Activated T-cell treated with anti-CD3 and anti-CD28 coated beads, Interleukin-2, amount 50 U/mL, for 4 hours (primary cell): Measurements from ENCODE around the gene SPCS3. TPM values are rescaled to one million over a fixed set of nuclear protein-coding genes. Genes with fewer than 3 reads are reported as not detected.

ENCODE experiments used
- total RNA-seq, 3 donors: library from RNA; stranded (reverse); gene quantifications; one replicate each; pipeline ENCODE4 v1.2.1, GENCODE V29; 2021

SPCS3 gene
- total RNA-seq, 3 donors from 2014 or later, result 227 to 236 (median 231) TPM

Other genes with a start within 250 kb of the SPCS3 start
- gene SPATA4, start 124.4 kb upstream of the SPCS3 start, total RNA-seq, result not detected
- gene ASB5, start 50.7 kb upstream of the SPCS3 start, total RNA-seq, result not detected